GM12864 (cell line): ENCODE measurements around the gene POLR3GL.

ENCODE experiments used
- DNase-seq: peaks from one replicate; pipeline ENCODE4 v3.0.0-alpha.2; 2011; ENCODE audit warnings: low read depth
- H3K4me3 ChIP-seq: 2 replicates; pipeline ENCODE4 v1.5.1; 2011; ENCODE audit warnings: mild to moderate bottlenecking, low read depth, low read length, control low read depth
- TF ChIP-seq, protein P1 (sequence below): IDR thresholded peaks from 2 replicates; pipeline ENCODE4 v1.5.1; 2011; ENCODE audit warnings: low read depth, mild to moderate bottlenecking, moderate library complexity, low read length, control low read depth, inconsistent platforms; ENCODE audit errors: missing control alignments

The POLR3GL gene

DNA sequence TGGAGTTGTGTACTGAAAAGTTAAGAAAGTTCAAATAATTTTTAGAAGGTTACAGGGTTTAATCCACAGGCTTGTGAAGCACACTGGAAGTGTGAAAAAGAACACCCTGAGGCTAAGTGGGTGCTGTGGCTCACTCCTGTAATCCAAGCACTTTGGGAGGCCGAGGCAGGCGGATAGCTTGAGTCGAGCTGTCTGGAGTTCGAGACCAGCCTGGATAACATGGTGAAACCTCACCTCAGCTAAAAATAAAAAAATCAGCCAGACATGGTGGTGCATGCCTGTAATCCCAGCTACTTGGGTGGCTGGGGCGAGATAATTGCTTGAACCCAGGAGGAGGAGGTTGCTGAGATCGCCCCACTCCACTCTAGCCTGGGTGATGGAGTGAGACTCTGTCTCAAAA, 22.1 kb downstream of the POLR3GL start:
- H3K4me3 ChIP-seq = no peak overlapping the region
- DNase-seq = no peak
- TF ChIP-seq, protein P1, sequence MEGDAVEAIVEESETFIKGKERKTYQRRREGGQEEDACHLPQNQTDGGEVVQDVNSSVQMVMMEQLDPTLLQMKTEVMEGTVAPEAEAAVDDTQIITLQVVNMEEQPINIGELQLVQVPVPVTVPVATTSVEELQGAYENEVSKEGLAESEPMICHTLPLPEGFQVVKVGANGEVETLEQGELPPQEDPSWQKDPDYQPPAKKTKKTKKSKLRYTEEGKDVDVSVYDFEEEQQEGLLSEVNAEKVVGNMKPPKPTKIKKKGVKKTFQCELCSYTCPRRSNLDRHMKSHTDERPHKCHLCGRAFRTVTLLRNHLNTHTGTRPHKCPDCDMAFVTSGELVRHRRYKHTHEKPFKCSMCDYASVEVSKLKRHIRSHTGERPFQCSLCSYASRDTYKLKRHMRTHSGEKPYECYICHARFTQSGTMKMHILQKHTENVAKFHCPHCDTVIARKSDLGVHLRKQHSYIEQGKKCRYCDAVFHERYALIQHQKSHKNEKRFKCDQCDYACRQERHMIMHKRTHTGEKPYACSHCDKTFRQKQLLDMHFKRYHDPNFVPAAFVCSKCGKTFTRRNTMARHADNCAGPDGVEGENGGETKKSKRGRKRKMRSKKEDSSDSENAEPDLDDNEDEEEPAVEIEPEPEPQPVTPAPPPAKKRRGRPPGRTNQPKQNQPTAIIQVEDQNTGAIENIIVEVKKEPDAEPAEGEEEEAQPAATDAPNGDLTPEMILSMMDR = no peak

DNA sequence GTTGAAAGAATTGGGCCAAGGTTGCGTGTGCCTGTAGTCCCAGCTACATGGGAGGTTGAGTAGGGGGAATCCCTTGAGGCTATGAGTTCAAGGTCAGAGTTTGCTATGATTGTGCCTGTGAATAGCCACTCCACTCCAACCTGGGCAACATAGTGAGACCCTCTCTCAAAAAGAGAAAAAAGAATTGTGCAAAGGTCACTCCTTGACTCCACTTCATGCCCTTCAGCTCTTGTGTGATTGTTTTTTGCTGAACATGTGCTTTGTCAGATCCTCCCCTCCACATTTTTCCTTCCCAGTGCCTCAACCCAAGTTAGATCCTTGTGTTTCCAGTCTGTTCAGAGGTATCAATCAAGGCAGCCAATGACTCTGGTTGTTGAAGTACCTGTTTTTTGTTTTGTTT, 23.4 kb downstream of the POLR3GL start:
- DNase-seq = no peak
- TF ChIP-seq, protein P1 = no peak
- no peak overlapping the region for H3K4me3 ChIP-seq

DNA sequence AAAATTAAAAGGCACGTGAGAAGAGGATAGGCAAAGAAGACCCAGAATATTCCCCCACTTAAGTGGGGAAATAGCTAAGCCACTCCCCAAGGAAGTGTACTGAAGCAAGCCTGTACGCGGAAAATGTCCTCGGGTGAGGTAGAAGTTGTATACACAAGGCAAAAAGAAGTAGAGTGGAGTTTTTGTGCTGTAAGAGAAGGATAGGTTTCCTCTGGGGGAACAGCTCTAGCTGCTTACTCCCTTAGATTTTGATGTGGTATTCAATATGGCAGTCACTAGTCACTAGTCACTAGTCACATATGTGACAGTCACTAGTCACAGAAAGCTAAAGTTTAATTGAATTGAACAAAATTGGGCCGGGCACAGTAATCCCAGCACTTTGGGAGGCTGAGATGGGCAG, 24.3 kb downstream of the POLR3GL start:
- TF ChIP-seq, protein P1 = no peak
- no peak for DNase-seq
- no peak overlapping the region for H3K4me3 ChIP-seq

DNA sequence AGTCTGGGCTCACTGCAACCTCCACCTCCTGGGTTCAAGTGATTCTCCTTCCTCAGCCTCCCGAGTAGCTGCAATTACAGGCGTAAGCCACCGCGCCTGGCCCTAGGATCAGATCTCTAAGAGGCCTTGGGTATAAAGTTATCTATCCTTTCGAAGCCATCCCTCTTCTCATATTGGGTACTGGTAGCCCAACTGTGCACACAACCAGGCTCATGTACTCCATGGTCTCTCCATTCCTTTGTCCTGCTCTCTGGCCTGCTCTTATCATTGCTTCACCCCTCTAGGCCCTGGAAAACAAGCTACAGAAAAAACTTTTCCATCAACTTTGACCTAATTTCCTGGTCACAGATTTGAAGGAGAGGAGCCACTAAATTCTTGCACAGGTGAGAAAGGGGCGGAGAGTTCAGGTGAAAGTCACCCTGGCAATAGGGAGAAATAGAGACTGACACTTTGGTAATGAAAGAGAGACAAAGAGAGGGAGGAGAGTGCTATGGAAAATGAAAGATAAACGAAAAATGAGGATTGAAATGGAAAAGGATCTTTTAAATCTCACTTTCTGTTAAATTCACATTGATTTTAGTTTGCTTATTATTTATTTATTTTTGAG, 25.9 kb downstream of the POLR3GL start:
- TF ChIP-seq, protein P1 = no peak
- no peak overlapping the region for H3K4me3 ChIP-seq

DNA sequence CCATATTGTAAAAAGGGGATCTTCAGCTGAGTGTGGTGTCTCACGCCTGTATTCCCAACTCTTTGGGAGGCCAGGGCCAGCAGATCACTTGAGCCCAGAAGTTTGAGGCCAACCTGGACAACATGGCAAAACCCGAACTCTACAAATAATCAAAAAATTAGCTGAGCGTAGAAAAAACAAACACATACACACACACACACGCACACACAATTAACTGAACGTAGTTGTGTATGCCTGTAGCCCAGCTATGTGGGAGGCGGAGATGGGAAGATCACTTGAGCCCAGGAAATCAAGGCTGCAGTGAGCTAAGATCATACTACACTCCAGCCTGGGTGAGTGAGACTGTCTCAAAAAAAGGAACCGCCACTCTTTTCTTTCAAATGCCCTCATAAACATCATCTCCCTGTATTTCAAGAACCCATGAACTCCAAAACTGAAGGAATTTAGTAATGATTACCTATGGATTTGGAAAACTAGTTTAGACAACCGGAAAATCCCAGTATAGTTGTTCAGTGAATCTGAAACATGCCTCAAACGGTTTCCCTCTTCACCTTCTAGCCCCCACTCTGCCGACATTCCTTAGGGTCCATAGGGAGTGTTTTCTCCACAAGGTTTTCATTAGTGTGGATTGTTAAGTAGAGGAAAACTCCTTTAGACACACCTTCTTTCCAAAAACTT, 27.4 kb downstream of the POLR3GL start:
- TF ChIP-seq, protein P1 = no peak
- H3K4me3 ChIP-seq = no peak overlapping the region
- no peak for DNase-seq

More for the DNA sequence above, 25.9 kb downstream of the POLR3GL start:
- no peak for DNase-seq

DNA sequence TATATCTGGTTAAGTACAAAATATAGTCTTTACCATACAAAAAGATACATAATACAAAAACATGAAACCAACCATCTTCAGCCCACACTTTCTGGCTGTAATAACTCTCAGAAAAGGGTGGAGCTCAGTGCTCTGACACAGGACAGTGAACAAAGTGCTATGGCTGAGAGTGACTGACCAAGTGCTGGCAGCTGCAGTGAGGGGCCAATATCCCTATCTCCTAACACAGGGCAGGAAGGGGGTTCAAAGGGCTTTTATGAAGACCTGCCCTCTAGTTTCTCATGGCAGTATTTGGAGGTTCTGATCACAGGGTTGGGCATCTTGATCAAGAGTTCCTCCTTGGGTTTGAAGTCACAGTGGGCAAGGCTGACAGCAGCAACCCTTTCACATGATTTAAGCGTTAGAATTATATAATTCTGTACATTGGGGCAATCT, 28.0 kb downstream of the POLR3GL start:
- H3K4me3 ChIP-seq = no peak overlapping the region
- no peak for DNase-seq

More for the DNA sequence above, 28.0 kb downstream of the POLR3GL start:
- TF ChIP-seq, protein P1 = no peak
